Eye (tissue), 1 donor: Measurements from ENCODE around the gene IFNA21.
"Not testable (repeated sequence)": the region's sequence is repeated elsewhere in the genome, so short reads cannot be mapped to it uniquely, and the experiment has no call there.

Experiments
- DNase-seq: peaks from one replicate; pipeline ENCODE4 v3.0.0-alpha.2; 2015

The IFNA21 gene

DNA sequence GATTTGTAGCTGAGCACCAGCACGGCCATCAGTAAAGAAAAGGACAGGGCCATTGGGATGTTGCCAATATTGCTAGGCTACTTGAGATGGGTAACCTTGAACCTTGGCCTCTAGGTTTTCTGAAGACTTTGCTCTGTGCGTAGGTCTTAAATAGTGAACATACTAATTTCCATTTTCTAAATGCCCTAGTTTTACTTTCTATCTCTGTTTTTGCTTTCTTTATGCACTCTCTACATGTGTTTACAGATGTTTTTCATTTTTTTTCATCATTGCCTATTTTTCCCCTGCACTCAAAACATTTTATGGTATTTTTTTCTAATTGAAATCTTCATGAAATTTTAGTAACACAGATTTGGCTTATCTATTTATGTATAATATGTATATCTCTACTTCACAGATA is at the start of gene IFNA21:
IFNA21 (minus strand) TSS at position 101 of the 400 bp plus-strand sequence; CDS start at position 53, 48 bp downstream.
- not testable (repeated sequence) for DNase-seq

- DNase-seq = not testable (repeated sequence)
Measured at GRCh38 chr9:21213411-21214326, 47.2 kb upstream of the IFNA21 start.

DNA sequence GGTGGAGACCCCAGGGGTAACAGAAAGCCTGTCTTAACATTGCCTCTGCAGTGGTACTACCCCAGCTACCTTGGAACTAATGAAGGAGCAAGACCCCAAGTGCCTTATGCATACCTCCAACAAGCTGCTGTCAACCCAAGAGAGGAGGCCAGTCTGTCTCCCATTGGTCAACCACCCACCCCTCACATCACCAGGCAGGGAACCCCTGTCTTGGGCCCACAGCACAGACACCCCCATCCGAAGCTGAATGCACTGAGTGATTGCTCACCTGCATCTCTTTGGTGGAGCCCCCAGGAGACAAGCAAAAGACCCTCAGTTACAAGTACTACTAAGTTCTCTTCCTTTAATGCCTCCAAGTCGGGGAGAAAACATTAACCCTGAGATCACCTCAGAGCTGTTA is 45.7 kb upstream of the IFNA21 start:
- not testable (repeated sequence) for DNase-seq

GRCh38 chr9:21210782-21211181 is 44.3 kb upstream of the IFNA21 start:
- not testable (repeated sequence) for DNase-seq

GRCh38 chr9:21210311-21210710 is 43.9 kb upstream of the IFNA21 start:
- DNase-seq = no peak

- DNase-seq = not testable (repeated sequence)
Measured at GRCh38 chr9:21207043-21207442, 40.6 kb upstream of the IFNA21 start, which contains the start of gene IFNA10. IFNA10 (minus strand) TSS chr9:21207143; CDS start chr9:21207097, 46 bp downstream.

GRCh38 chr9:21205204-21205603 is 38.7 kb upstream of the IFNA21 start:
- DNase-seq = no peak

GRCh38 chr9:21202105-21202504 is 35.6 kb upstream of the IFNA21 start, which contains the start of gene IFNA7:
IFNA7 (minus strand) TSS chr9:21202205; CDS start chr9:21202165, 40 bp downstream.
- DNase-seq = not testable (repeated sequence)

GRCh38 chr9:21194867-21195776 is 28.7 kb upstream of the IFNA21 start:
- peak; percentile 23 for DNase-seq

DNA sequence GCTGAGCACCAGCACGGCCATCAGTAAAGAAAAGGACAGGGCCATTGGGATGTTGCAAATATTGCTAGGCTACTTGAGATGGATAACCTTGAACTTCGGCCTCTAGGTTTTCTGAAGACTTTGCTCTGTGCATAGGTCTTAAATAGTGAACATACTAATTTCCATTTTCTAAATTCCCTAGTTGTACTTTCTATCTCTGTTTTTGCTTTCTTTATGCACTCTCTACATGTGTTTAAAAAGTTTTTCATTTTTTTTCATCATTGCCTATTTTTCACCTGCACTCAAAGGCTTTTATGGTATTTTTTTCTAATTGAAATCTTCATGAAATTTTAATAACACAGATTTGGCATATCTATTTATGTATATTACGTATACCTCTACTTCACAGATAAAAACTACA is 21.0 kb upstream of the IFNA21 start, which contains the start of gene IFNA4:
IFNA4 (minus strand) TSS at position 101 of the 400 bp plus-strand sequence; CDS start at position 45, 56 bp downstream.
- DNase-seq = not testable (repeated sequence)

DNA sequence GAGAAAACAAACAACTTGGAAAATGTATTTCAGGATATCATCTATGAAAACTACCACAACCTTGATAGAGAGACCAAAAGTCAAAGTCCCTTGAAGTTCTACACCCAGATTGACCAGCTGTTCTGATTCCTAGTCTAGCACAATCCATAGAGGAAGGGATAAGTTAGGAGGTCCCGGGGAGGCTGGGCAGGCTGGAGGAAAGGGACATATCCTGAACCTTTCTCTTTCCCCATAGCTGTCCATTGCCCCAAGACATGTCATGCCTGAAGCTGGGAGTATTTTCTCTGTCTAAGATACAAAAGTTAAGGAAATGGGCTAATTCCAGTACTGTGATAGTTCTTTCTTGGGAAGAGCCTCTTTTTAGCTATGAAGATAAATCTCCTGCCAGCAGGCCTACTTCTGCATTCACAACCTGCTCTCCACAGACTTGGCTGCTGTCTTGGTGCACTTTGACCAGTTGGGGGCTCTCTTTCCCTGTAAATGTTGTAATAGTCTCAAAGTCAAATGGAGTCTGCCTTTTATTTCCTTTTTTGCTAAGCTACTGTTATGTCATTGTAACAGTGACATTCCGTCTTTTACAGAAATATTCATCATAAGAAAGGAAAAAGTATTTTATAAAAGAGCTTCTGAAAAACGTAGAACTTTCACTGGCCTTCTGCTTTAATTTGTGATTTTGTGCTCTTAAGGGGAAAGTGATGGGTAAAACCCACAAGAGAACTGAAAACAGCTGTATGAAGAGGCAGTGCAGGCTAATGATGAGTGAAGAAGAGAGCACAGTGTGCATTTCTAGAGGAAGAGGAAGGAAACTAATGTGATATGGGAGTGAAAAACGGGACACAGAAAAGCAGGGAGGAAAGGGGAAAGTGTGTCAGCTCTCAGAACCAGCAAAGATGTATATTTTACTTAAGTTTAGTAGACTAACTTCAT is 16.6 kb upstream of the IFNA21 start:
- DNase-seq = peak; percentile 7

GRCh38 chr9:21174671-21175070 is 8.2 kb upstream of the IFNA21 start:
- DNase-seq = no peak

- DNase-seq = no peak
Measured at GRCh38 chr9:21172156-21172555, 5.7 kb upstream of the IFNA21 start.

- DNase-seq = no peak
Measured at GRCh38 chr9:21171351-21171750, 4.9 kb upstream of the IFNA21 start.

DNA sequence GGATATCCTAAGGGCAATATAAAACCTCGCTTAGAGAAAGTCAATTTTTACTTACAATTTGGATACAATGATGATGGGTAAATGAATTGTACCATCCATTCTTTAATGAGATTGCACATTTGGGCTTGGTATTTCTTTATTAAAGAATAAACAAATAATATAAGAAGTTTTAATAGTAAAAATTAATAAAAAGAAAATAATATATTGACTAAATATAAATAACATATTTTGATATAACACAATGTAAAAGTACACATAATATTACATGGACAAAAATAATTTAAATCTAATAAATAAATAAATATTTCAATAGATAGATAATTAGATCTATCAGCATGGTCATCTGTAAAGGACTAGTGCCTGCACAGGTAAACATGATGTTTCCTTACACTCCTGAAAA is 944 bp downstream of the IFNA21 start:
- no peak for DNase-seq

- no peak for DNase-seq
Measured at GRCh38 chr9:21160178-21160577, 6.3 kb downstream of the IFNA21 start.

DNA sequence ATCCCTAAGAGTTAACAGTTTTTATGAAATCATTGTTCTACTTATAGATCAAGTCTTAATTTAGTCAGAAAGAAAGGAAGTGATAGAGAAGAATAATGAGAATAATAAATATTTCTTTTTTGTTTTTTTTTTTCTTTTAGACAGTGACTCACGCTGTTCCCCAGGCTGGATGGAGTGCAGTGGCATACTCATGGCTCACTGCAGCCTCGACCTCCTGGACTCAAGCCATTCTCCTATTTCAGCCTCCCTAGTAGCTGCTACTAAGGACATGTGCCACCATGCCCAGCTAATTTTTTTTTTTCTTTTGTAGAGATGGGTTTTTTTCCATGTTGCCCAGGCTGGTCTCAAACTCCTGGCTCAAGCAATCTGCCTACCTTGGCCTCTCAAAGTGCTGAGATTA is 11.0 kb downstream of the IFNA21 start:
- no peak for DNase-seq

DNA sequence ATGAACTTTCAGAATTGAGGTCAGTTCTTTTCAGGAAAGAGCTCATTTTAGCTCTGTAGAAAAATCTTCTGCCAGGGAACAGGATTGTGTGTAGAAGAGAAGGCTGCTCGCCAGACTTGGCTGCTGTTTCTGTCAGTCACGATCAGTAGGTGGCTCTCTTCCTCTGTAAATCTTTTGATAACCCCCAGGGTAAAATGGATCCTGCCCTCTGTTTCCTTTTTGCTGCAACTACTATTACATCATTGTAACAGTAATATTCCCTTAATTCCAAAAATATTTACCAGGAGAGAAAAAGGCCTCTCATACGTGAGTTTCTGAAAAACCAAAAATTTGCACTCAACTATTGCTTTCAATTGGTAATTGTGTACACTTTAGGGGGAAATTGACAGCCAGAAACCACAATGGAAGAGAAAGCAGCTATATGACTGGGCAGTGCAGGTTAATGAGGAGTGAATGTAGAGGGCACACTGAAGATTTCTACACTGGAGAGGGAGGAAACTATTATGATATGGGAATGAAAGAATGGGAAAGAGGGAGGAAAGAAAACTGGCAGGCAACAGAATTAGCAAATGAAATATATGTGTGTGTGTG is 12.3 kb downstream of the IFNA21 start:
- peak; percentile 27 for DNase-seq

- no peak for DNase-seq
Measured at GRCh38 chr9:21153336-21154017, 13.0 kb downstream of the IFNA21 start.

DNA sequence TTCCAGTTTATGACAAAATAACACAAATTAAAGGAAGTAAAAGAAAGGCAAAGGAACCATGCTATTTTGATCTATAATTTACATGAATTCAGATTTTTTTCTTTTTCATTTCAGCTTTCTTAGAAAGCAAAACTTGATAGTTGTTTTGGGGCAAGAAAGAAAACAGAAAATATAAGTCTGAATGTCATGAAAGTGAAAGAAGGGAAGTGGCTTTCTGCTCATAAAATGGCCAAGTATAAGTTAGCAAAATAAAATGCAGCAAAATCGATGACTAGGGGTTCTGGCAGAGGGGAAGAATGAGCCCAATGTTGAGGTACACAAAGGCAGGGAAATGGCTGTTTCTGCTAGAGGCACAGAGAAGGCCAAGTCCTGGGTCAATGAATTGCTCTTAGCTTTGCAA is 21.9 kb downstream of the IFNA21 start:
- DNase-seq = no peak

DNA sequence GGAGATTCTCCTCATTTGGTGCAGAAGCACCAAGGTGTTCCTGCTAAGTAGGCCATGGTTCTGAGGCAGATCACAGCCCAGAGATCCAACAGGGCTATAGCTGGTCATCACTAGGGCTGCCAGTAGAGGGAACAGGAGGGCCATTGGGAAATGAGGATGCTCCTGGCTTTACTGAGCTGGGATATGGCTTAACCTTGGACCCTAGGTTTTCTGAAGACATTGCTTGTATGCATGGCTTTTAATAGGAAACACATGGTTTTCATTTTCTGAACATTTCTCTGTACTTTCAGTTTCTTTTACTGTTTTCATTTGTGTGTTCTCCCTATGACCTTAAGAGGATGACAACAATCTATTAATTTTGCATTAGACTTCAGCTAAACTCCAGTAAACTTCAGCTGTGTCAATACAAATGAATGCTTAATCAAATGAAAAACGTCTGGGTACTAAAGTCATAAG is 25.0 kb downstream of the IFNA21 start, which contains the start of gene IFNW1:
IFNW1 (minus strand) TSS at position 406 of the 456 bp plus-strand sequence; CDS start at position 144, 262 bp downstream.
- no peak for DNase-seq
